Coronary artery (tissue), 2 donors: ENCODE measurements around the gene TTC39A.

Experiments used
- DNase-seq: peaks from one replicate; pipeline ENCODE4 v3.0.0-alpha.2; 2017; ENCODE audit warnings: low spot score
- H3K27ac ChIP-seq, 2 donors: fragments of 200-600 bp; sonication (generic); one replicate each; pipeline ENCODE4 v1.5.1; 2016 to 2019
- H3K4me3 ChIP-seq: fragments of 200-600 bp; sonication (generic); 2 replicates; pipeline ENCODE4 v1.5.1; 2016; ENCODE audit warnings: mild to moderate bottlenecking, moderate library complexity
- TF ChIP-seq, protein P1 (sequence below): fragments of 200-600 bp; sonication (generic); IDR thresholded peaks from one replicate; pipeline ENCODE4 v1.5.1; 2019; ENCODE audit warnings: antibody characterized with exemption

TTC39A gene

DNA sequence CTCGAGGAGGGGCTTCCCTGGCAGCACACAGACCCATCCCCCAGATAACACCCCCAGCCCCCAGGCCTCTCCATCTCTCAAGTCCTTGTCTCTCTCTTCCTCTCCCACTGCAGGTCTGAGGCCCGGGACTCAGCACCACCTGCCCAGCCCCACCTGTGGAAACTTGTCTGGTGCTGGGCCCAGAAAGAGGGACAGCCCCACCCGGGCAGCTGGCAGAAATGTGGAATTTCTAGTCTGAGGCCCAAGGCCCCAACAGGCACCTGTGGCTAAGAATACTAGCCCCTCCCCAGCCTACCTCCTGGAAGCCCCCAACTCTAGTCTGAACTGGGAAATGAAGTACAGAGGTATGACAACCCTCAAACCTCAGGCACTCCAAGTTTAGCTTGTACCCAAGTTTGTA, 15.4 kb downstream of the TTC39A start:
- H3K27ac ChIP-seq: no peak overlapping the region
- DNase-seq: no peak
- TF ChIP-seq, protein P1, sequence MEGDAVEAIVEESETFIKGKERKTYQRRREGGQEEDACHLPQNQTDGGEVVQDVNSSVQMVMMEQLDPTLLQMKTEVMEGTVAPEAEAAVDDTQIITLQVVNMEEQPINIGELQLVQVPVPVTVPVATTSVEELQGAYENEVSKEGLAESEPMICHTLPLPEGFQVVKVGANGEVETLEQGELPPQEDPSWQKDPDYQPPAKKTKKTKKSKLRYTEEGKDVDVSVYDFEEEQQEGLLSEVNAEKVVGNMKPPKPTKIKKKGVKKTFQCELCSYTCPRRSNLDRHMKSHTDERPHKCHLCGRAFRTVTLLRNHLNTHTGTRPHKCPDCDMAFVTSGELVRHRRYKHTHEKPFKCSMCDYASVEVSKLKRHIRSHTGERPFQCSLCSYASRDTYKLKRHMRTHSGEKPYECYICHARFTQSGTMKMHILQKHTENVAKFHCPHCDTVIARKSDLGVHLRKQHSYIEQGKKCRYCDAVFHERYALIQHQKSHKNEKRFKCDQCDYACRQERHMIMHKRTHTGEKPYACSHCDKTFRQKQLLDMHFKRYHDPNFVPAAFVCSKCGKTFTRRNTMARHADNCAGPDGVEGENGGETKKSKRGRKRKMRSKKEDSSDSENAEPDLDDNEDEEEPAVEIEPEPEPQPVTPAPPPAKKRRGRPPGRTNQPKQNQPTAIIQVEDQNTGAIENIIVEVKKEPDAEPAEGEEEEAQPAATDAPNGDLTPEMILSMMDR: no peak
- H3K4me3 ChIP-seq: no peak overlapping the region

DNA sequence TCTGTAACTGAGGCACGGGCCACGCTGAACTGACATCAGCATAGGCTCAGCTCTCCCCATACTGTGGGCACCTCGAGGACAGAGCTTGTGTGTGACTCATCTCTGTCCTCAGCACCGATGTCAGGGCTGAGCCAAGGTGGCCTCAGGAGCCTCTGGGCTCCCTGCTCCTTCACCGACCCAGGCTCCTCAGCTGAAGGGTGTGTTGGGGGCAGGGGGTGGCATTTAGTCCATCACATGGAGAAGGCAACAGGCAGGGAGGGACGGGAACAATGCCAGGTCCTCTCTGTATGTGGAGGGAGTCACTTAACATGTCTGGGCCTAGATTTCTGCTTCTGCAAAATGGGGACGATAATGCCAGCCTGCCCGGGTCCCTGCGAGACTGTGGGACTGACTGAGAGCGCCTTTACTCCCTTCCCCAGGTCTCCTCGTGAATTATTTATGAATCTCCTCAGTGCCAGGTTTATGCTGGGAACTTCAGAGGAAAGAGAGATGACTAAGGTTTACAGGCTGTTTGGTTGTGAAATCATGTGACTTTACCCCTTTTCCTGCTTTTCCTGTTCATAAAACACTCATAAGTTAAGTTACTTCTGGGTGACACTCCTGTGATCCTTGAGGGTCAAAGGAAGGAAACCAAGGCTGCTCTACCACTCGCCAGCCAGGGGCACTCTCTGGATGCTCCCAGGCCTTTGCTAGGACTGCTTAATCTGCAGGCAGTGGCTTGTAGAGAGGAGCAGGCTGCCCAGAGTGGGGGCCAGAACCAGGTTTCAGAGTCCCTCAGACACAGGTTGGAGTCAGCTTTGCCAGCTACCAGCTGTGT, 16.2 kb downstream of the TTC39A start:
- Histone ChIP-seq H3K27ac (no peak overlapping the region), H3K4me3 (no peak overlapping the region)
- TF ChIP-seq, protein P1: no peak
- DNase-seq: no peak

DNA sequence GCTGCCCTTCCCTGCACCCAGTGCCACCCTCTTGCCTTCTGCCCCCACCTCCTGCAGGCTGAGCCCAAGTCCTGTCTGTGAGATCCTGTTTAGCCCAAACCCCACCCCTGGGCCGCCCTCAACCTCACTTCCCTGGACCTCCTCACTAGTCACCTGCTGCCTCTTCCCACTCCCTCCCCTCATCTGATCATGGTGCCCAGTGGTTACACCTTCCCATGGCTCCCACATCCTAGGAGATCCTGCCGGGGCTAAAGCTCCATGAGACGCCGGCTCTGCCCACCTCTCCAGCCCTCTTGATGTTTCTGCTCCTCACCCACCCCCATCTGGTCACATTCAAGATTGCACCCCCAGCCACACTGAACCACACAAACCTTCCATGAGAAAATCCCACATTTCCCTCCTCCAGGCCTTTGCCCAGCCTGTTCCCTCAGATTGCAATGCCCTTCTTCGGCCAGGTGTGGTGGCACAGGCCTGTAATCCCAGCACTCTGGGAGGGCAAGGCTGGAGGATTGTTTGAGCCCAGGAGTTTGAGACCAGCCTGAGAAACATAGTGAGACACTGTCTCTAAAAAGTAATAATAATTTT, 17.0 kb downstream of the TTC39A start:
- TF ChIP-seq, protein P1: no peak
- H3K27ac ChIP-seq: no peak overlapping the region
- DNase-seq: no peak
- no peak overlapping the region for H3K4me3 ChIP-seq

DNA sequence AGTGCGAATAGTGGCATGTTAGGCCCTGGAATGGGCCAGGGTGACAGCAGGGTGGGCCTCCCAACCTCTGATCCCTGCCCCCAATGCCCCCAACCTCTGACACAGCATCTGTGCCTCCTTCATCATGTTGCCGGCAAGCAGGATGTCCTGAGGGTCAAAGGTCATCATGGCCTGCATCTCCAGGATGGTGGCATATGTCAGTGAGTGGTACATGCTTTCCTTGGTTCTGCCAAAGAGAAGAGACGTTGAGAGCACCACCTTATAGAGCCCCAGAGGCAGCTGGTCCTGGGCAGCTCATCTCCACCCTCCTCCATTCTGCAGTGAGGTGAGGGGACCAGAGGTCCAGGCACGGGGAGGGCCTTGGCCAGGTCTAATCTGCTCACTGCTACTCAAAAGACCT, 17.6 kb downstream of the TTC39A start:
- DNase-seq: no peak
- H3K27ac ChIP-seq: no peak overlapping the region
- TF ChIP-seq, protein P1: no peak
- no peak overlapping the region for H3K4me3 ChIP-seq

DNA sequence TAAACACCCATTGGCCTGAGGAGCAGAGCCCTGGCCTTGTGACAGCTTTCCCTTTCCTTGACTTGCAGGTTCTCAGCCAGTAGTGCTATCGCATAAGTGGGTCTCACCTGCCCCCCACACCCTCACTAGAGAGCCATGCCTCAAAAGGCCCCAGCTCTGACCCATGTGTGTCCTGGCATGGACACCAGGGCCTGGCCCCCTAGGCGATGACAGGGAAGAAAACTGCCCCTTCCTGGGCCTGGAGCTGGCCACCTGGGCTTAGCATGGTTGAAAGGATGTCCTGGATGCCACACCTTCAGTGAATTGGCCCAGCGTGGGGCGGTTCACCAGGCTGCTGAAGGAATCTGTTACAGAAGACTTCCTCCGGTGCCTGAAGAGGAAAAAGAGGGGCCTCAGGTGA, 18.5 kb downstream of the TTC39A start:
- no peak overlapping the region for H3K27ac ChIP-seq
- TF ChIP-seq, protein P1: no peak
- no peak overlapping the region for H3K4me3 ChIP-seq
- no peak for DNase-seq

DNA sequence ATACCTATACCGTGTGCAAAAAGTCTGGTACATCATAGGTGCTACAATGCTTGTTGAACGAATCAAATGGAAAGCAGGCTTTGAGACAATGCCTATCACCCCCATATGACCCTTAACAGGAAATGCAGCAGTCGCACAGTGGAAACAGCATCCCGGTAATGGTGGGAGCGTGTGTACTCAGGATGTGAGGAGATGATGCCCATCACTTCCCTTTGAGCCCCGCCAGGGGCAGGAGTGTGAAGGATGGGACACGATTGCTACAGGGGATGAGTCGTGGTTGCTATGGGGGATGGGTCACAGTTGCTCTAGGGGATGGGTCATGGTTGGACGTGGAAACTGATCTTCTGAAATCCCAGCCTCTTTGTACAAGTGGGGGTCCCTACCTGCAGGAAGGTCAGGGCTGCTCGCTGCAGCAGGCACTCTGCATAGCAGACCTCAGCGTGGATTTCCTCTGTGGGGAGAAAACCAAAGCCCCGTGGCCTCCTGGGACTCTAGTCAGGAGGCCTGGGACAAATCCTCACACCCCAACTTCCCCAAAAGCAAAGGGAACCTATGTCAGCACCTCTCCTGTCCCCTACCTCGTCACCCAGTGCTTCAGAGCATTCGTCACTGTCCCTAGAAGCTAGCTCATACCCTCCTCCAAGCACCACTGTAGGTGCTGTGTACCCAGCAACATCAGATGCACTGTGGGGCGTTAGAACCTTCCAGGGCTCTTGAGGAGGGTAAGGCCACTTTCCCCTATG, 19.3 kb downstream of the TTC39A start:
- H3K27ac ChIP-seq: no peak overlapping the region
- TF ChIP-seq, protein P1: no peak
- no peak for DNase-seq
- no peak overlapping the region for H3K4me3 ChIP-seq
